ENCODE measurements around the gene ZNF236. TPM values are rescaled to one million over a fixed set of nuclear protein-coding genes. Genes with fewer than 3 reads are reported as not detected.

Gene ZNF236
- total and polyA plus RNA-seq, 2 of the 13 experiments (the other 11 are each of a cell fraction or from before 2014, with no cell fraction given): 3.0 to 7.2 TPM

DNA sequence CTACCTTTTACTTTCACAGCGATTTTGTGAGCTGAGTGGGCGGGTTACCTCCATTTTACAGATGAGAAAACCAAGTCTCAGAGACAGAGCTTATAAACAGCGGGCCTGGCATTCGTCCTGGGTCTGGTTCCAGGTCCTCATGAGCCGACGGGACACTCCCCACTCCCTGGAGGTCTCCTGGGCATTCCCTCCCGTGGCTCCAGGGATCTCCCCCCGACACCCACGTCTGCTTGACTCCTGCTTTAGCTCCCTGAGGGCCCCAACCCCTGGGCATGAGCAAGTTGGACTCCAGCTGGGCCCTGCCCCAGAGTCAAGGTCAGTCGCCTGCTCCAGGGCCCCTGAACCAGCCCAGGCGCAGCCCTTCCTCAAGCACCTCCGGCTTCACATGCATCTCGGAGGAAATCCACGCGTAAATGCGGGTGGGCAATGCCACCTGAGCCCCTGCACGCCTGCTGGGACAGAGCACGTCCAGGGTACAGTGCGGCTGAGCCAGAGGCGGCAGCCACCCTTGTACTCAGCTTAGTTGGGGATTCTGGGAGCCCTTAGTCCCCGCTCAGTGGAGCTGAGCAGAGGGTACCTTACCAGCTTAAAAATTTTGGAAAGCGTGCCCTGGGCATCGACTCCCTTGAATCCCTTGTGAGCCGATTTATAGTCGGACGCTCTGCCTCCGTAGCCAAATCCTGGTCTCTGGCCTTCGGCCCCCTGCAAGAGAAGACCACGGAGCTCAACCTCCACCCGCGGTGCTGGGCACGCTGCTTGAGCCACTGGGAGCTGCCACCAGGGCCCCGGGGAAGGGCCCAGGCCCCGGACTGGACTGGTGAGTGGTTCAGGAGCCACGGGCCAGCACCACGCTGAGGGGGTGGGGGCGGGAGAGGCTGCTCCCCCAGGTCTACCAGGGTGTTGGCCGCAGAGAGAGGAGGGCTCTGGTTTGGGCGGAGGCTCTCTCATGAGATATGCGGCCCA is 162.1 kb downstream of the ZNF236 start:
- Histone ChIP-seq H3K27ac (ENCODE audit: extremely low read length, insufficient read depth, low read length) (no peak overlapping the region), H3K36me3 (replicated peaks in 1 of 2; ENCODE audit: control insufficient read depth in 1 of 2, insufficient read depth in 2 of 2, low read length in 2 of 2) (no peaks in the 10 kb centered on the region), H3K4me2 (ENCODE audit: low read depth, low read length) (no peak overlapping the region; the same call in 1 of the 2 replicates), H3K4me3 (replicated peaks in 1 of 3; ENCODE audit: insufficient read depth in 1 of 3, low read depth in 2 of 3, low read length in 3 of 3) (no peak overlapping the region), H3K79me2 (ENCODE audit: insufficient read depth, low read length) (no peaks in the 10 kb centered on the region), H3K9me3 (ENCODE audit: low read length) (no peaks in the 10 kb centered on the region), H3K9ac (ENCODE audit: insufficient read depth, low read depth, low read length) (no peak overlapping the region), H2AFZ (ENCODE audit: low read length) (no peak overlapping the region), H3K4me1 (ENCODE audit: insufficient read depth, low read length) (peaks cover 30% of the 10 kb centered on the region), H4K20me1 (ENCODE audit: insufficient read depth, low read length) (no peaks in the 10 kb centered on the region), H3K27me3 (ENCODE audit: control insufficient read depth in 1 of 2, insufficient read depth in 2 of 2, low read length in 2 of 2) (no peaks in the 10 kb centered on the region; a peak in 1 of 5 replicates)
- intact Hi-C loops (cut with micrococcal nuclease; ENCODE audit: unreplicated experiment): no loop called here
- ChIA-PET POLR2A (interaction anchor here (1.0 kb wide), 1 partner anchor 9 kb away, joined by 3 read pairs; no protein-coding TSS in a partner anchor), CTCF (ENCODE audit: low intra/inter-chr PET ratio, low total read pairs) (interaction anchor here (0.7 to 1.9 kb wide), 2 partner anchors 109 to 183 kb away, joined by 3 to 7 read pairs; no protein-coding TSS in a partner anchor)
- no TSS peak for BruUV-seq (replicated peaks)
- in situ Hi-C loops (cut with HindIII; ENCODE audit: extremely low pct_ligation_motif_present, low pct_unique_long_range_greater_than_20kb): loop anchor here (10.0 kb wide), 1 partner anchor 180 kb away; no protein-coding TSS in a partner anchor
- TF ChIP-seq HNRNPL (IDR thresholded peaks at IDR 0.05; ENCODE audit: low read depth, low read length): 0 out of 2 replicates have a peak, but pooled peaks have one; percentile 31
- no peak for TF ChIP-seq DRAP1 (CRISPR knock-in tag; IDR thresholded peaks at IDR 0.05)
- peak; percentile 64; the same call in 1 of the 2 replicates for TF ChIP-seq ZNF629 (CRISPR knock-in tag; conservative IDR thresholded peaks at IDR 0.05)
- no peak for TF ChIP-seq FOXA1 (IDR thresholded peaks at IDR 0.05)
- no peak for TF ChIP-seq FOXA1 (CRISPR knock-in tag; IDR thresholded peaks at IDR 0.05)
- TF ChIP-seq SRY (CRISPR knock-in tag; IDR thresholded peaks at IDR 0.05): no peak
- TF ChIP-seq SYNCRIP (IDR thresholded peaks at IDR 0.05; ENCODE audit: insufficient read depth, low read depth, low read length): no peak
- no peak for TF ChIP-seq ZNF790 (CRISPR knock-in tag; IDR thresholded peaks at IDR 0.05; ENCODE audit: borderline replicate concordance)
- FAIRE-seq: no peak
- WGBS (ENCODE audit: low lambda C conversion rate): 92% methylated on average over 24 of the region's 40 CpGs
- DNase-seq (ENCODE audit: low spot score): no peak
- ATAC-seq: no peak
